RWPE1 (cell line): ENCODE measurements around the gene SPATS2.

Source experiments
- CTCF ChIA-PET: fragments of 350-600 bp; sonication (Branson Sonifier 250); formaldehyde crosslinking; extraction: SDS; loops from one replicate; lab custom pipeline; 2021; lab: Yijun Ruan, JAX
- POLR2A ChIA-PET: fragments of 400-600 bp; formaldehyde crosslinking; extraction: SDS; loops from one replicate; lab custom pipeline; 2020; ENCODE audit warnings: antibody characterized with exemption; ENCODE audit not compliant: low non-redundant PET; lab: Yijun Ruan, JAX
- DNase-seq: peaks from one replicate; pipeline ENCODE4 v3.0.0; 2012; ENCODE audit warnings: low spot score
- H3K27ac ChIP-seq: fragments of 450-650 bp; 2 replicates; pipeline ENCODE4 v1.5.1; 2017
- CTCF ChIP-seq: fragments of 450-650 bp; conservative IDR thresholded peaks from 2 replicates; pipeline ENCODE4 v1.5.1; 2017; ENCODE audit warnings: low read depth, mild to moderate bottlenecking

Gene SPATS2

GRCh38 chr12:49340971-49341776, 26.1 kb upstream of the SPATS2 start:
- ChIA-PET POLR2A (no interaction called here), CTCF (interaction anchor here (0.6 to 2.7 kb wide), 5 partner anchors 9 to 131 kb away, joined by 3 to 30 read pairs (median 4); no protein-coding TSS in a partner anchor)
- no peak for DNase-seq
- no peak overlapping the region for H3K27ac ChIP-seq
- no peak for TF ChIP-seq CTCF

- DNase-seq: no peak
- POLR2A ChIA-PET: no interaction called here
- no peak overlapping the region for H3K27ac ChIP-seq
- CTCF ChIA-PET: interaction anchor here (0.6 to 2.7 kb wide), 14 partner anchors 9 to 191 kb away, joined by 3 to 30 read pairs (median 4); no protein-coding TSS in a partner anchor
- TF ChIP-seq CTCF: no peak
These were observed 25.5 kb upstream of the SPATS2 start for GRCh38 chr12:49341777-49342065.

- CTCF ChIA-PET: interaction anchor here (0.6 to 2.7 kb wide), 15 partner anchors 8 to 190 kb away, joined by 3 to 30 read pairs (median 4); no protein-coding TSS in a partner anchor
- no peak overlapping the region for H3K27ac ChIP-seq
- POLR2A ChIA-PET: no interaction called here
- no peak for DNase-seq
- TF ChIP-seq CTCF: peak; percentile 86
These were observed 25.0 kb upstream of the SPATS2 start for GRCh38 chr12:49342066-49342913.

GRCh38 chr12:49342914-49343731, 24.1 kb upstream of the SPATS2 start:
- H3K27ac ChIP-seq: no peak overlapping the region
- DNase-seq: no peak
- TF ChIP-seq CTCF: no peak
- POLR2A ChIA-PET: no interaction called here
- CTCF ChIA-PET: interaction anchor here (0.6 to 2.7 kb wide), 10 partner anchors 9 to 170 kb away, joined by 3 to 30 read pairs (median 6); no protein-coding TSS in a partner anchor

GRCh38 chr12:49344486-49345050, 22.7 kb upstream of the SPATS2 start:
- ChIA-PET CTCF (interaction anchor here (0.5 kb wide), 1 partner anchor 211 kb away, joined by 3 read pairs; no protein-coding TSS in a partner anchor), POLR2A (no interaction called here)
- no peak for TF ChIP-seq CTCF
- H3K27ac ChIP-seq: no peak overlapping the region
- no peak for DNase-seq
